MM.1S (cell line): Measurements from ENCODE around the gene CKM.
"Not testable (repeated sequence)": the region's sequence is repeated elsewhere in the genome, so short reads cannot be mapped to it uniquely, and the experiment has no call there.

Source experiments
- EZH2 ChIP-seq: fragments of 300-600 bp; sonication (generic); optimal IDR thresholded peaks from 2 replicates; pipeline ENCODE3; 2017; ENCODE audit warnings: low read depth, mild to moderate bottlenecking, antibody characterized with exemption, low read length, mixed read lengths
- TF ChIP-seq, protein P1 (sequence below): fragments of 300-600 bp; sonication (generic); IDR thresholded peaks from 2 replicates; pipeline ENCODE4 v1.5.1; 2016; ENCODE audit warnings: antibody characterized with exemption, low read length, mixed read lengths

DNA sequence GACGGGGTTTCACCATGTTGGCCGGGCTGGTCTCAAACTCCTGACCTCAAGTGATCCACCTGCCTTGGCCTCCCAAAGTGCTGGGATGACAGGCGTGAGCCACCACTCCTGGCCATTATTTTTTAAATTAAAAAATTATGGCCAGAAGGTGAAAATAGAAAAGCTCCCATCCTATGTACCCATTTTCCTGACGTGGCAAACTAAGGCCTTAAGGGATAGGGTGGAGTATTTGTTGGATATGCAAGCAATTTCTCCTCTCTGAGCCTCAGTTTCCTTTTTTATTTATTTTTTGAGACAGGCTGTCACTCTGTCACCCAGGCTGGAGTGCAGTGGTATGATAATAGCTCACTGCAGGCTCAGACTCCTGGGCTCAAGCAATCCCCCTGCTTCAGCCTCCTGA lies 12.2 kb upstream of the CKM start:
- TF ChIP-seq, protein P1, sequence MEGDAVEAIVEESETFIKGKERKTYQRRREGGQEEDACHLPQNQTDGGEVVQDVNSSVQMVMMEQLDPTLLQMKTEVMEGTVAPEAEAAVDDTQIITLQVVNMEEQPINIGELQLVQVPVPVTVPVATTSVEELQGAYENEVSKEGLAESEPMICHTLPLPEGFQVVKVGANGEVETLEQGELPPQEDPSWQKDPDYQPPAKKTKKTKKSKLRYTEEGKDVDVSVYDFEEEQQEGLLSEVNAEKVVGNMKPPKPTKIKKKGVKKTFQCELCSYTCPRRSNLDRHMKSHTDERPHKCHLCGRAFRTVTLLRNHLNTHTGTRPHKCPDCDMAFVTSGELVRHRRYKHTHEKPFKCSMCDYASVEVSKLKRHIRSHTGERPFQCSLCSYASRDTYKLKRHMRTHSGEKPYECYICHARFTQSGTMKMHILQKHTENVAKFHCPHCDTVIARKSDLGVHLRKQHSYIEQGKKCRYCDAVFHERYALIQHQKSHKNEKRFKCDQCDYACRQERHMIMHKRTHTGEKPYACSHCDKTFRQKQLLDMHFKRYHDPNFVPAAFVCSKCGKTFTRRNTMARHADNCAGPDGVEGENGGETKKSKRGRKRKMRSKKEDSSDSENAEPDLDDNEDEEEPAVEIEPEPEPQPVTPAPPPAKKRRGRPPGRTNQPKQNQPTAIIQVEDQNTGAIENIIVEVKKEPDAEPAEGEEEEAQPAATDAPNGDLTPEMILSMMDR, result not testable (repeated sequence)
- not testable (repeated sequence) for TF ChIP-seq EZH2
